ENCODE results near the gene PRKCZ. TPM values are rescaled to one million over a fixed set of nuclear protein-coding genes. Genes with fewer than 3 reads are reported as not detected.

The PRKCZ gene
- total and polyA plus RNA-seq, 9 of the 15 experiments (the other 6 are each of a cell fraction or from before 2014, with no cell fraction given) = 0.07 to 3.1 (median 1.3) TPM

DNA sequence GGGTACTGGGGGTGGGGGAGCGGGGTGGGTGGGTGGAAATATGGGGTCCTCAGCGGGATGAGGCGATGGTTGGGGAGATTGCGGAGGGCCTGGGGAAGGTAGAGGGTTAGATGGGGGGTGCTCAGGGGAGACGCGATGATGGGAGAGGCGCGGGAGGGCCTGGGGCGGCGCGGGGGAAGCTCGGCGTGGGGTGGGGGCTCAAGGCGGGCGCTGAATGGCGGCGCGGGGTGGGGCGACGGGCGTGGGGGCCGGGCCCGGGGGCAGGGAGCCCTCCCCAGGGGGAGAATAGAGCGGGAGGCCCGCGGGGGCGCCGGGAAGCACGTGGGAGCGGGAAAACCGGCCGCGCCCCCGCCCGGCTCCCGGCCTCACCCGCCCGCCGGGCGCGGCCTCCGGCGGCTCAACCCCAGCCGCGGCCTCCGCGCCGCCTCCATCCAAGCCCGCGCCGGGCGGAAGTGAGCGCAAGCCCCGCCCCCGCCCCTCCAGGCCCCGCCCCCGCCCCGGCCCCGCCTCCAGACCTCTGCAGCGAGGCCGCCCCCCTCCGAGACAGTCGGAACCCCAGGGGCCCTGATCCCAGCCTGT is 144.2 kb downstream of the PRKCZ start, which contains the start of gene FAAP20 (continued):
- TF ChIP-seq, protein P1, sequence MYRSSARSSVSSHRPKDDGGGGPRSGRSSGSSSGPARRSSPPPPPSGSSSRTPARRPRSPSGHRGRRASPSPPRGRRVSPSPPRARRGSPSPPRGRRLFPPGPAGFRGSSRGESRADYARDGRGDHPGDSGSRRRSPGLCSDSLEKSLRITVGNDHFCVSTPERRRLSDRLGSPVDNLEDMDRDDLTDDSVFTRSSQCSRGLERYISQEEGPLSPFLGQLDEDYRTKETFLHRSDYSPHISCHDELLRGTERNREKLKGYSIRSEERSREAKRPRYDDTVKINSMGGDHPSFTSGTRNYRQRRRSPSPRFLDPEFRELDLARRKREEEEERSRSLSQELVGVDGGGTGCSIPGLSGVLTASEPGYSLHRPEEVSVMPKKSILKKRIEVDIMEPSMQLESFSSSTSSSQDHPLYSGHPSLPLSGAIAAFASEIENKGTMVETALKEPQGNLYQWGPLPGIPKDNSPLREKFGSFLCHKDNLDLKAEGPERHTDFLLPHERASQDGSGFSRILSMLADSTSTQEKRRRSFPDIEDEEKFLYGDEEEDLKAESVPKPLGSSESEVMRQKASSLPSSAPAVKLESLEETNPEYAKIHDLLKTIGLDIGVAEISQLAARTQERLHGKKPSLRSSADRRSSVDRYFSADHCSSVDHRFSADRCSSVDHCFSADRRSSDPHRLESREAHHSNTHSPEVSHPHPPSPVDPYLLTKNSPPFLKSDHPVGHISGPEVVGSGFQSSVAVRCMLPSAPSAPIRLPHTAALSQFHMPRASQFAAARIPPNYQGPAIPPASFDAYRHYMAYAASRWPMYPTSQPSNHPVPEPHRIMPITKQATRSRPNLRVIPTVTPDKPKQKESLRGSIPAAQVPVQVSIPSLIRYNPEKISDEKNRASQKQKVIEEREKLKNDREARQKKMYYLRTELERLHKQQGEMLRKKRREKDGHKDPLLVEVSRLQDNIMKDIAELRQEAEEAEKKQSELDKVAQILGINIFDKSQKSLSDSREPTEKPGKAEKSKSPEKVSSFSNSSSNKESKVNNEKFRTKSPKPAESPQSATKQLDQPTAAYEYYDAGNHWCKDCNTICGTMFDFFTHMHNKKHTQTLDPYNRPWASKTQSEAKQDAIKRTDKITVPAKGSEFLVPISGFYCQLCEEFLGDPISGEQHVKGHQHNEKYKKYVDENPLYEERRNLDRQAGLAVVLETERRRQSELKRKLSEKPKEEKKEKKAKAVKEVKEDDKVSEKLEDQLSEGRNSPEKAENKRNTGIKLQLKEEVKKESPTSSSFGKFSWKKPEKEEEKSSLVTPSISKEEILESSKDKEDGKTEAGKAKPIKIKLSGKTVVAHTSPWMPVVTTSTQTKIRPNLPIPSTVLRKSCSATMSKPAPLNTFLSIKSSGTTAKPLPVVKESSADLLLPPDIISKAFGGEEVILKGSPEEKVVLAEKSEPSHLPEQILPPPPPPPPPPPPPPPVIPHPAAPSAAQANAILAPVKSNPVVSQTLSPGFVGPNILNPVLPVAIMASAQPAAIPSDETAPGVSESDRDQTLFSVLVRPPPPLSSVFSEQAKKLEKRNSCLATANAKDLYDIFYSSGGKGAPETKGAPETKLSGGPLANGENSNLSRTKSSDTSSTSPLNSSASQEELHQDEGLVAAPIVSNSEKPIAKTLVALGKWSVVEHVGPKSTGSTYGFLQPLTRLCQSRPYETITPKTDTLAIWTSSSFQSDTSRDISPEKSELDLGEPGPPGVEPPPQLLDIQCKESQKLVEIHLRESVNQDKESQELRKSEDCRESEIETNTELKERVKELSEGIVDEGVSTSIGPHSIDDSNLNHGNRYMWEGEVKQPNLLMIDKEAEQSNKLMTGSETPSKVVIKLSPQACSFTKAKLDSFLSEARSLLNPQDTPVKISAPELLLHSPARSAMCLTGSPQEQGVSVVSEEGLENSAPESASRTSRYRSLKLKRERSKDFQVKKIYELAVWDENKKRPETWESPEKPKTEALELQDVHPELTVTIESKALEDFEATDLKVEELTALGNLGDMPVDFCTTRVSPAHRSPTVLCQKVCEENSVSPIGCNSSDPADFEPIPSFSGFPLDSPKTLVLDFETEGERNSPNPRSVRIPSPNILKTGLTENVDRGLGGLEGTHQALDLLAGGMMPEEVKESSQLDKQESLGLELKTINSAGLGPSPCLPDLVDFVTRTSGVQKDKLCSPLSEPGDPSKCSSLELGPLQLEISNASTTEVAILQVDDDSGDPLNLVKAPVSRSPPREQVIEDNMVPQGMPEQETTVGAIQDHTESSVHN (IDR thresholded peaks at IDR 0.05; ENCODE audit: borderline replicate concordance in 1 of 2, low read depth in 1 of 2) = no peak
- TF ChIP-seq, protein P2, sequence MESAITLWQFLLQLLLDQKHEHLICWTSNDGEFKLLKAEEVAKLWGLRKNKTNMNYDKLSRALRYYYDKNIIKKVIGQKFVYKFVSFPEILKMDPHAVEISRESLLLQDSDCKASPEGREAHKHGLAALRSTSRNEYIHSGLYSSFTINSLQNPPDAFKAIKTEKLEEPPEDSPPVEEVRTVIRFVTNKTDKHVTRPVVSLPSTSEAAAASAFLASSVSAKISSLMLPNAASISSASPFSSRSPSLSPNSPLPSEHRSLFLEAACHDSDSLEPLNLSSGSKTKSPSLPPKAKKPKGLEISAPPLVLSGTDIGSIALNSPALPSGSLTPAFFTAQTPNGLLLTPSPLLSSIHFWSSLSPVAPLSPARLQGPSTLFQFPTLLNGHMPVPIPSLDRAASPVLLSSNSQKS (CRISPR knock-in tag; IDR thresholded peaks at IDR 0.05) = no peak
- TF ChIP-seq KDM5B (IDR thresholded peaks at IDR 0.05; ENCODE audit: insufficient replicate concordance, low read depth, low read length) (no peak), SMAD1 (IDR thresholded peaks at IDR 0.05; ENCODE audit: low read depth, low read length, partially characterized antibody) (peak; percentile 45), ZNF398 (CRISPR knock-in tag; IDR thresholded peaks at IDR 0.05) (no peak), SRF (CRISPR knock-in tag; IDR thresholded peaks at IDR 0.05) (no peak), BRD9 (IDR thresholded peaks at IDR 0.05; ENCODE audit: low read depth, partially characterized antibody) (no peak), TBP (optimal IDR thresholded peaks at IDR 0.05; ENCODE audit: low read depth, low read length) (peak; percentile 25)
